SK-N-MC (cell line): ENCODE data around the gene KRTAP6-1.

Experiments
- EZH2 ChIP-seq: fragments of 200-600 bp; sonication (generic); IDR thresholded peaks from one replicate; pipeline ENCODE4 v1.6.1; 2017; ENCODE audit warnings: antibody characterized with exemption
- POLR2AphosphoS5 ChIP-seq: IDR thresholded peaks from 2 replicates; pipeline ENCODE4 v1.6.1; 2012; ENCODE audit warnings: mild to moderate bottlenecking, low read depth, low read length, borderline replicate concordance

DNA sequence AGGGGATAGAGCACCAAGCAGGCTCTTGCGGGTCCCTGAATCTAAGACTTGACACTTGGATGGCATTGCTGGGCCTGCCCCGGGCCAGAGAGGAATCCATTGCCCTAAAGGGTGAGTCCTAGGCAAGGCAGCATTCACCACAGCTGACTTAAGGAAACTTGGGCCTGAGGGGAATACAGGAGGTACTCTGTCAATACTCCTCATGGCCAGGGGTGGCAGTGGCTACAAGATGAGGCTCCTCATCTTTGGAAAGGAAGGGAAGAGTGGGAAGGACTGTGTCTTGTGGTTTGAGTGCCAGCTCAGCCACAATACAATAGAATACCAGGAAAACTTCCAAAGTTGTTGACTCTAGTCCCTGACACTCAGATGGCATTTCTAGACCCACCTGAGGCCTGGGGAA, 7.8 kb downstream of the KRTAP6-1 start:
- no peak for TF ChIP-seq EZH2
- no peak for TF ChIP-seq POLR2AphosphoS5
